Stomach (tissue), 4 donors: Measurements from ENCODE around the gene C11orf54.

Experiments
- CTCF ChIP-seq, 7 experiments: fragments of 450-650 bp in 4 of 7; fragments of 200-600 bp in 3 of 7; sonication (generic) in 3 of 7; IDR thresholded peaks; one replicate each; pipeline ENCODE4 v1.5.1; 2016 to 2019; ENCODE audit warnings: antibody characterized with exemption in 7 of 7, control low read depth in 2 of 7, mild to moderate bottlenecking in 1 of 7
- EP300 ChIP-seq: sonication (generic); formaldehyde crosslinking; IDR thresholded peaks from one replicate; pipeline ENCODE4 v1.6.1; 2017; ENCODE audit warnings: antibody characterized with exemption
- POLR2A ChIP-seq, 4 donors: fragments of 450-650 bp; IDR thresholded peaks; one replicate each; pipeline ENCODE4 v1.6.1; 2016; ENCODE audit warnings: antibody characterized with exemption in 4 of 4, control low read depth in 2 of 4, mild to moderate bottlenecking in 1 of 4, moderate library complexity in 1 of 4
- POLR2AphosphoS5 ChIP-seq, 3 donors: sonication (generic); formaldehyde crosslinking; IDR thresholded peaks; one replicate each; pipeline ENCODE4 v1.6.1; 2016; ENCODE audit warnings: antibody characterized with exemption in 3 of 3

- no peak for TF ChIP-seq CTCF (IDR thresholded peaks at IDR 0.05)
- no peak for TF ChIP-seq POLR2AphosphoS5 (IDR thresholded peaks at IDR 0.05)
- no peak for TF ChIP-seq POLR2A (IDR thresholded peaks at IDR 0.05)
- TF ChIP-seq EP300 = no peak
These were observed 760 bp upstream of the C11orf54 start for GRCh38 chr11:93740730-93741093.
